WTC11 (cell line): ENCODE results near the gene NTRK3. TPM values are rescaled to one million over a fixed set of nuclear protein-coding genes. Genes with fewer than 3 reads are reported as not detected.

Experiments
- ATAC-seq: fragments of 200-7000 bp; cut with Tn5 transposase; 2 replicates; pipeline ENCODE4 v1.10.0; 2021; ENCODE audit warnings: mild to moderate bottlenecking, moderate library complexity
- CTCF ChIA-PET: fragments of 300-600 bp; sonication (Branson Sonifier 250); formaldehyde crosslinking; loops from one replicate; lab custom pipeline; 2021; ENCODE audit warnings: antibody characterized with exemption; lab: Charles Lee
- POLR2A ChIA-PET: fragments of 350-600 bp; sonication (Branson Sonifier 250); formaldehyde crosslinking; loops from one replicate; lab custom pipeline; 2021; ENCODE audit warnings: antibody characterized with exemption; lab: Charles Lee
- DNase-seq: peaks from one replicate; pipeline ENCODE4 v3.0.0; 2021; ENCODE audit warnings: low spot score
- H3K27ac Mint-ChIP-seq: 2 replicates; pipeline ENCODE4 v1.8.0; 2021; ENCODE audit warnings: mixed read lengths
- H3K27me3 Mint-ChIP-seq: 2 replicates; pipeline ENCODE4 v1.8.0; 2021; ENCODE audit warnings: low read depth, mild to moderate bottlenecking, moderate library complexity, mixed read lengths
- H3K36me3 Mint-ChIP-seq: 2 replicates; pipeline ENCODE4 v1.8.0; 2021; ENCODE audit warnings: mixed read lengths
- H3K4me1 Mint-ChIP-seq: 2 replicates; pipeline ENCODE4 v1.8.0; 2022; ENCODE audit warnings: mixed read lengths
- H3K4me3 Mint-ChIP-seq: 2 replicates; pipeline ENCODE4 v1.8.0; 2021; ENCODE audit warnings: mild to moderate bottlenecking, moderate library complexity, mixed read lengths
- H3K9me3 Mint-ChIP-seq: 2 replicates; pipeline ENCODE4 v1.8.0; 2021; ENCODE audit warnings: mixed read lengths
- AR ChIP-seq: fragments of 250-450 bp; sonication (Bioruptor Pico); IDR thresholded peaks from 2 replicates; pipeline ENCODE4 v1.9.0; 2021; ENCODE audit warnings: mild to moderate bottlenecking
- CTCF ChIP-seq: fragments of 200-600 bp; IDR thresholded peaks from 2 replicates; pipeline ENCODE4 v1.8.0; 2022; ENCODE audit warnings: antibody characterized with exemption
- KAT7 ChIP-seq: sonication (generic); formaldehyde crosslinking; IDR thresholded peaks from 2 replicates; pipeline ENCODE4 v1.8.1; 2023; ENCODE audit warnings: missing genetic modification reagents, mild to moderate bottlenecking, borderline replicate concordance
- NFATC4 ChIP-seq: fragments of 250-450 bp; sonication (Bioruptor Pico); IDR thresholded peaks from 2 replicates; pipeline ENCODE4 v1.9.0; 2021; ENCODE audit warnings: mild to moderate bottlenecking
- NR1H2 ChIP-seq: sonication (generic); formaldehyde crosslinking; IDR thresholded peaks from 2 replicates; pipeline ENCODE4 v1.9.0; 2021; ENCODE audit warnings: mild to moderate bottlenecking, moderate library complexity, missing genetic modification reagents
- PREB ChIP-seq: sonication (generic); formaldehyde crosslinking; IDR thresholded peaks from 2 replicates; pipeline ENCODE4 v1.8.1; 2022; ENCODE audit warnings: mild to moderate bottlenecking, missing genetic modification reagents, moderate library complexity, borderline replicate concordance
- PRRX2 ChIP-seq: fragments of 250-450 bp; sonication (Bioruptor Pico); IDR thresholded peaks from 2 replicates; pipeline ENCODE4 v1.8.0; 2021; ENCODE audit warnings: mild to moderate bottlenecking
- RELA ChIP-seq: sonication (generic); formaldehyde crosslinking; IDR thresholded peaks from 2 replicates; pipeline ENCODE4 v1.8.1; 2022; ENCODE audit warnings: missing genetic modification reagents, mild to moderate bottlenecking, borderline replicate concordance
- RORB ChIP-seq: fragments of 250-450 bp; sonication (Bioruptor Pico); IDR thresholded peaks from 2 replicates; pipeline ENCODE4 v1.9.0; 2021; ENCODE audit warnings: mild to moderate bottlenecking
- STAT6 ChIP-seq: sonication (generic); formaldehyde crosslinking; conservative IDR thresholded peaks from 2 replicates; pipeline ENCODE4 v1.8.1; 2023; ENCODE audit warnings: mild to moderate bottlenecking, low read depth, missing genetic modification reagents, moderate library complexity
- ZNF121 ChIP-seq: sonication (generic); formaldehyde crosslinking; IDR thresholded peaks from 2 replicates; pipeline ENCODE4 v1.8.0; 2023; ENCODE audit warnings: missing genetic modification reagents
- ZNF219 ChIP-seq: sonication (generic); formaldehyde crosslinking; IDR thresholded peaks from 2 replicates; pipeline ENCODE4 v1.8.0; 2023; ENCODE audit warnings: missing genetic modification reagents, mild to moderate bottlenecking, borderline replicate concordance
- ZNF416 ChIP-seq: fragments of 250-450 bp; sonication (Bioruptor Pico); IDR thresholded peaks from 2 replicates; pipeline ENCODE4 v1.9.0; 2021; ENCODE audit warnings: mild to moderate bottlenecking, inconsistent platforms
- ZNF671 ChIP-seq: fragments of 250-450 bp; sonication (Bioruptor Pico); IDR thresholded peaks from 2 replicates; pipeline ENCODE4 v1.8.0; 2021; ENCODE audit warnings: mild to moderate bottlenecking
- ZSCAN18 ChIP-seq: fragments of 250-450 bp; sonication (Bioruptor Pico); IDR thresholded peaks from 2 replicates; pipeline ENCODE4 v2.1.2; 2022; ENCODE audit warnings: mild to moderate bottlenecking, moderate library complexity
- total RNA-seq: library from RNA; stranded (reverse); gene quantifications from 3 replicates; pipeline ENCODE4 v1.2.3, GENCODE V29; 2021

The NTRK3 gene
- total RNA-seq, 1 experiment from 2014 or later = 12.3 TPM

GRCh38 chr15:88004399-88004798, 252.1 kb downstream of the NTRK3 start:
- TF ChIP-seq ZNF219 = no peak
- TF ChIP-seq ZSCAN18 (CRISPR knock-in tag) = no peak
- no peak for TF ChIP-seq RELA (CRISPR knock-in tag)
- TF ChIP-seq PRRX2 (CRISPR knock-in tag) = no peak
- no peak for TF ChIP-seq KAT7
- no peak for TF ChIP-seq ZNF416 (CRISPR knock-in tag)
- TF ChIP-seq AR = no peak
- TF ChIP-seq NR1H2 (CRISPR knock-in tag) = no peak
- no peak for TF ChIP-seq CTCF
- no peak for TF ChIP-seq RORB
- Mint-ChIP-seq H3K4me3 (no peak overlapping the region), H3K4me1 (no peaks in the 10 kb centered on the region), H3K36me3 (no peaks in the 10 kb centered on the region), H3K9me3 (peaks cover 13% of the 10 kb centered on the region), H3K27ac (no peak overlapping the region), H3K27me3 (no peaks in the 10 kb centered on the region)
- CTCF ChIA-PET = interaction anchor here (0.6 to 1.1 kb wide), 6 partner anchors 19 to 242 kb away, joined by 3 to 4 read pairs (median 3); no protein-coding TSS in a partner anchor
- ATAC-seq = no peak
- POLR2A ChIA-PET = no interaction called here
- no peak for DNase-seq

- ATAC-seq = peak; percentile 93
- Mint-ChIP-seq H3K4me3 (no peak overlapping the region), H3K9me3 (peaks cover 13% of the 10 kb centered on the region), H3K36me3 (no peaks in the 10 kb centered on the region), H3K27ac (no peak overlapping the region), H3K27me3 (no peaks in the 10 kb centered on the region), H3K4me1 (no peaks in the 10 kb centered on the region)
- ChIA-PET POLR2A (no interaction called here), CTCF (interaction anchor here (0.6 to 1.1 kb wide), 6 partner anchors 19 to 243 kb away, joined by 3 to 4 read pairs (median 3); no protein-coding TSS in a partner anchor)
- DNase-seq = no peak
- no peak for TF ChIP-seq ZNF121 (CRISPR knock-in tag)
- TF ChIP-seq PRRX2 (CRISPR knock-in tag) = no peak
- TF ChIP-seq ZNF671 (CRISPR knock-in tag) = no peak
- no peak for TF ChIP-seq NFATC4 (CRISPR knock-in tag)
- no peak for TF ChIP-seq STAT6 (CRISPR knock-in tag)
- no peak for TF ChIP-seq PREB (CRISPR knock-in tag)
- peak; percentile 18; the same call in 1 of the 2 replicates for TF ChIP-seq CTCF
Measured at GRCh38 chr15:88003541-88004327, 252.8 kb downstream of the NTRK3 start.
